ENCODE data around the gene ATP7B.
"Not testable (repeated sequence)": the region's sequence is repeated elsewhere in the genome, so short reads cannot be mapped to it uniquely, and the experiment has no call there.

Gene ATP7B

GRCh38 chr13:52005841-52006522, 5.3 kb downstream of the ATP7B start:
- DNase-seq, result no peak

DNA sequence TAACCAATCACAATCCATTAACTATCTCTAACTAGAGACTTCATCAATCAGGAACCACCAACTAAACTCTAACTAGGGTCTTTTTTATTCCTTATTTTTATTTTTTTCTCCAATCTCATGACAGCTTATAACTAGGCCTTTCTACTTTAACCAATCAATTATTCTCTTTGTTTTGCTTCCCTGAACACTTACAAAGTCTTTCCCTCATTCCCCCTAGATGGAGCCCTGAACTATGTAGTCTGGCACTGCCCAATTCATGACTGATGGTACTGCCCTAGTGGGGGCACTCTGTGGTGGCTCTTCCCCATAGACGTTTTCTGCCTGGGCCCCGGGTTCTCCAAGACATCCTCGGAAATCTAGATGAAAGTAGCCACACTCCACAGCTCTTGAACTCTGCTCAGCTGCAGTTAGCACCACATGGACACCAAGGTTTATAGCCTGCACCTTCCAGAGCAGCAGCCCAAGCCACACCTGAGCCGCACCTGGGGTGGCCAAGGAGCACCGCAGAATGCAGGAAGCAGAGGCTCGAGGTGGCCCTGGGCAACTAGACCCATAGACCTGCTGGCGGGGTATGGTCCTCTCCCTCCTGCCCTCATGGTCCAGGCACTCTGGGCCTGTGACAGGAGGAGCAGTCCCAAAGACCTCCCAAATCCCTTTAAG, 6.6 kb downstream of the ATP7B start:
- DNase-seq, result no peak

DNA sequence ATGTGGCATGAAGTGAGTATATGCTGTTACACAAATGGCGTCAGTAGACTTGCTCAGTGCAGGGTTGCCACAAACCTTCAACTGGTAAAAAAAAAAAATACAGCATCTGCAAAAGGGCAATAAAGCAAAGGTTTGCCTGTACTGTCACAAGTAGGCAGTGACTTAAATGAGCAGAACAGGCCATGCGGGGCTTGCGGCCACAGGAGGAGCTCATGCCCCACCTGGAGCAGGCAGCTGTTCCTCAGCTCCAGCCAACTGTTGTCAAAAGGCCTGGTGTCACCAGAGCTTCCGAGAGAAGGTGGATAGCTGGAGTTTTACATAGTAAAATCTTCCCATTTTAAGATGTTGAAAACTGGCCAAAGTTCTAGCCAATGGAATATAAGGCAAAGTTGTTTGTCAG, 7.7 kb downstream of the ATP7B start:
- no peak for DNase-seq

GRCh38 chr13:52002361-52002760, 8.9 kb downstream of the ATP7B start:
- DNase-seq, result no peak

GRCh38 chr13:52001120-52001731, 10.0 kb downstream of the ATP7B start:
- DNase-seq, result peak; percentile 51 to 72 (median 65)

- no peak for DNase-seq
Measured at GRCh38 chr13:51999921-52000320, 11.3 kb downstream of the ATP7B start.

- DNase-seq, result no peak
Measured at GRCh38 chr13:51999510-51999911, 11.7 kb downstream of the ATP7B start.

DNA sequence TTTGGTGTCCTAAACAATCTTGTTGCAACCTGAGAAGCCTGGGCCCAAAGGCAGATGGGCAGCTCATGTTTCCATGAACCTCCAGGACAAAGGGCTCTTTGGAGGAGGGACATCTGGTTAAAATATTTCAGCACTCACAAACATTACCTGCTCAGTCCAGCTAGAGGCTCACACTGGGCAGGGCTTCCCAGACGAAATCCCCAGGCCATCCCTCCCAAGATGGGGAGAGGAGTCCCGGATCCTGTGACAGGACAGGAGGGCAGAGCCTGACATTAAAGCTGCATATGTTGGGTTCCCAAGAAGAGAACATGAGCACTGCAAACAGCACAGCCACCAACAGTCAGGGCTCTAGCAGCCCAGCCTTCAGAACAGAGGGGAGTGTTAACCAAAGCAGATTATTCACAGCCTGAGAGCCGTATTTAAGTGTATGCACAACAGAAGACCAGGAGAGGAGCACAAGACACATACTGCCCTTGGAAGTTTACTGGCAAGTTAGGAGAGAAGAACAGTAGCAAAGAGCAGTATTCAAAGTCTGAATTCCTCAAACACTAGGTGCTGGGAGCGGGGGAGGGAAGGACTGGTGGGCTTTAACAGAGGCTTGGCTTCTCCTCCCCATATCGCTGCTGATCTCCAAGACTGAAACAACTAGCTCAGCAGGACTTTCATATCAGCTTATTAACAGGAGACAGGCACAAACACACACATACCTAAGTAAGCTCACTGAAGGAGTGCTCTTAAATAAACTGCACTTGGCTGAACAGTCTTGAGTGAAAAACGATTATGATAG, 12.3 kb downstream of the ATP7B start:
- no peak for DNase-seq

DNA sequence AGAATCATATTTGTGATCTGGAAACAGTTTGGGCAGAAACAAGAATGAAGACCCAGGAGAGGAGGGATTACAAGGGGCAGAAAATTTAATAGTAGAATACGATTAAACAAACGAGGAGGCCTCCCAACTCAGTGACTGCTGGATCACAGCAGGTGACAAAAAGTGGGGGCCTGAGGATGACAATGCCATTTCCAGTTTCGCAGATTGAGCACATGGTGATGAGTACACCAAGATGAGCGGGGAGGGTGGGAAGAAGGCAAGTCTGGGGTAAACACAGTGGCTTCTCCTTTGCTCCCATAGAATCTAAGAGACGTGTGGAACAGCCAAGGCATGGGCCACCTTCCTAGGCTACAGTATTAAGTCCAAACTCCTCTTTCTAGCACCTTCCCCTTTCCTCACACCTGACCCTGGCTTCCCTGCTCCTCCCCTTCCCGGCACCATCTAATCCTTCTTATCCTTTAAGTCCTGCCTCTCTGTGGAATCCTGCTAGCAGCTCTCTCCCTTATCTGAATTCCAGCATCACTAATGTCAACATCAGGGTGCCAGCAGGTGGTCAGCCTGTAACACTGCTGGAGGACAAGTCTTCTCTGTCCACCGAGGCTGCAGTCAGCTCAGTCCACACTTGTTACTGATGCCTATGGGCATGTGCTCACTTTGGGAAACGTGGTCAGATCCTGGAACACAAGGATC, 13.5 kb downstream of the ATP7B start:
- DNase-seq, result no peak

DNA sequence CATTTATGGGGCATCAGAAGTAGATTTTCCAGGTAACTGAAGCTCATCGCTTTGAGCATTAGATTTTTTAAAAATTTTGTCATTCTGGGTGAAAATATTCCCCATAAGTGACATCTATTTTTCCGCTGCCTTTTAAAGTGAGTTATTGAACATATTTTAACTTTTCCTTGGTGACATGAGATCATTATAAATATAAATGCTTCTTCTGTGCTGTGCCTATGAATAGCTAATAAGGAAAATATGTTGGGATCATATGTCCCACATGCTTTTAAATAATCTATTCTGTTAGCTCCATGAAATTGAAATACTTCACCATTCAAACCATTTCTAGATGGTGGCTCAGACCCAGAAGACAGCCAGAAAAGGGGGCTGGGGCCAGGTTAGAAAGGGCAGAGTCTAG, 14.1 kb downstream of the ATP7B start:
- DNase-seq, result no peak

DNA sequence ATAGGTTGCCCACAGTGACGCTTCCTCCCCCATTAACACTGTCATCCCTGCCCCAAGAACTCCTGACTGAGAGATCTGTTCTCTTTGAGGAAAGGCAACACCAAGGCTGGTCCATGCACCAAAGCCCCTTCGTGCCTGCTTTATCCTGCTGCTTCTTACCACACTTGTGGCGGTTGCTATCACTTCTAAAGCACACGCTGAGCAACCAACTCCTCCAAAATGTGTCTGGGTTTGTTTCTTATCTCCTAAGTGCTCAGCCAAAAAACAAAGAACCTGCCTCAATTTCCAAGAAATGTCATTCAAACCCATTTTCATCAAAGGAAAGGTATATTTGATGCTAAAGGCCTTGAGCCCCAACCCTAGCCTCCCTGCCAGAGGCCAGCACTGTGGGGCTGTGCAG, 14.6 kb downstream of the ATP7B start:
- no peak for DNase-seq

GRCh38 chr13:51995677-51996551, 15.3 kb downstream of the ATP7B start:
- DNase-seq, result peak in 1 of 3 donors; percentile 22

DNA sequence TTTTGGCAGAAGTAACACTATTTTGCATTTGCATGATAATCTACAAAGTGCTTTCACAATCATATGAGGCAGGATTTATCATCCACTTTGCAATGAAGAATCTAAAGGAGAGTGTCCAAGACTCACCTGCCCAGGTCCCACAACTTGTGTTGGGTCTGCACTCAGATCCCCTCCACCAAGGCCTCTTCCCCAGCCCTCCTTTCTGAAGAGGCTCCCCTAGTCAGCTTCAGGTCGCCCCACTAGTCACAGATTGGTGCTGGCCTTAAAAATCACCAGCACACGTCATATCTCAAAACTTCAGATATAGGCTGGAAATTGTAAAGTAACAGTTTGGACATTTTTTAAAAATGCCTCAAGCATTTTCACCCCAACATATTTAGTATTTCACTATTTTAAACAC, 17.5 kb downstream of the ATP7B start:
- DNase-seq, result no peak

DNA sequence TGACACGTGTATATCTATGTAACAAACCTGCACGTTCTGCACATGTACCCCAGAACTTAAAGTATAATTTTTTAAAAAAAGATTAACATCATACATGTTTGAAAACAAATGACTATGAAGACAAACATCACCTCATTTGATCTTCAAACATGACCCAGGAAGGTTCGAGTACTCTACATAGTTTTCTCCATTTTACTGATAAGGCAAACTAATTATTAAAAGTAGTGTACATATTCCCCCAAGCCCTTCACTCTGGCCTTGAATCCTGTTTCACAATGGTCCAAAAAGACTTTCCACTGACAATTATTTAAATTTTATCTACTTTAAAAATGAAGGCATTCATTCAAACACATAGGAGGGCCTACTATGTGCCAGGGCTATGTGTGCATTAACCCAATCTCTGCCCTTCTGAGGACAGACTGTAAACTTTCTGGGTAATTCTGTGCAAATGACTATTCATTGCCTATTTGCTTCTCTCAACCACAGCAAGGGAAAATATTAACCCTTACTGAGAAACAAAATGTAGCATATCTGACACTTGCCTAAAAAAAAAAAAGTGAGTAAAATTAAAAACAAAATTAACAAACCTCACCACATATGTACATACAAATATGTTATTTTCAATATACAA, 22.1 kb downstream of the ATP7B start:
- no peak for DNase-seq

GRCh38 chr13:51984904-51985303, 26.3 kb downstream of the ATP7B start:
- not testable (repeated sequence) for DNase-seq

DNA sequence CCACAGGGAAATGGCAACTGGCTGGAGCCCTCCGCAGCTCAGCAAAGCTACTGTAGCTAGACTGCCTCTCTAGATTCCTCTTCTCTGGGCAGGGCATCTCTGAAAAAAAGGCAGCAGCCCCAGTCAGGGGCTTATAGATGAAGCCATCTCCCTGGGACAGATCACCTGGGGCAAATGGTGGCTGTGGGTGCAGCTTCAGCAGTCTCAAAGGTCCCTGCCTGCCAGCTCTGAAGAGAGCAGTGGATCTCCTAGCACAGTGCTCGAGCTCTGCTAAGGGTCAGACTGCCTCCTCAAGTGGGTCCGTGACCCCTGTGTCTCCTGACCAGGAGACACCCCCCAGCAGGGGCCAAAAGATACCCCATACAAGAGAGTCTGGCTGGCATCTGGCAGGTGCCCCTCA, 28.0 kb downstream of the ATP7B start:
- not testable (repeated sequence) for DNase-seq

GRCh38 chr13:51981355-51981754, 29.9 kb downstream of the ATP7B start:
- DNase-seq, result no peak

GRCh38 chr13:51980908-51981307, 30.3 kb downstream of the ATP7B start:
- no peak for DNase-seq

DNA sequence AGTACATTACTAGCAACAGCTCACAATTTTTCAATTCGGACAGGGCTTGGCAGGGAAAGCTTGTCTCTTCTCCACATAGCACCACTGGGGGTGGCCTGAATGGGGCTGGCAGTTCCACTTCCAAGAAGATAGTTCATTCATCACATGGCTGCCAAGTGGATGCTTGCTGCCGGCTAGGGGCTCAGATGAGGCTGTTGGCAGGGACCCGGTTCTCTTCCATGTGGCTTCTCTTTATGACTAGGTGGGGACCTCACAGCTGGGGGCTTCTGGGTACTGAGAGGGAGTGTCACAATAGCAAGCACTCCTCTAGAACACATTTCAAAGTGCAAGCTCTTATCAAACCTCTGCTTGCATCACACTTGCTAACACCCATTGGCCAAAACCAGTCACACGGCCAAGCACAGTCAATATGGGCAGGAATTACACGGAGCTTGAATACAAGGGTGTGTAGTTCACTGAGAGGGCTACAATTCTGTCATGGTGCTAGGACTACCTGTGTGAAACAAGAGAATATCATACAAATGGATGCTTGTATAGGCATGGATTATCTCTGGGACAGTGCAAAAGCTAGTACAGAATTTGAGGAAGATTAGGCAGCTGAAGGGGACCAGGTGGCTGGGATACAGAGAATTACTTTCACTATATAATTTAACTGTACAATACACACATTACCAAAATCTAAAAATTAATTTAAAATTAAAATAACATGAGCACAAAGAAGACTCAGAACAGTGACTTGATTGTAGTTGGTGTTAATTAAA, 32.3 kb downstream of the ATP7B start:
- no peak for DNase-seq

- no peak for DNase-seq
Measured at GRCh38 chr13:51977625-51978024, 33.6 kb downstream of the ATP7B start.

DNA sequence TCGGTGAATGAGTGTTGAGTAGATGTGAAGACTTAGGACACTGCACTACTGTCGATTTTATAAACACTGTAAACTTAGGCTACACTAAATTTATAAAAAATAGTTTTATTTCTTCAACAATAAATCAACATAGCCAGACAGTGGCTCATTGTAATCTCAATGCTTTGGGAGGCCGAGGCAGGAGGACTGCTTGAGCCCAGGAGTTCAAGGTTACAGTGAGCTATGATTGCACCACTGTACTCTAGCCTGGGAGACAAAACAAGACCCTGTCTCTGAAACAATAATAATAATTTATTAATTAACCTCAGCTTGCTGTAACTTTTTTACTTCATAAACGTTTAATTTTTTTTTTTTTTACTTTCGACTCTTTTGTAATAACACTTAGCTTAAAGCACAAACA, 34.4 kb downstream of the ATP7B start:
- no peak for DNase-seq

Measured in suppressor macrophage treated with lipopolysaccharide for 1 hour (primary cell).